Astrocyte of the spinal cord (primary cell): ENCODE results near the gene FXYD3.

Source experiments
- DNase-seq: peaks from one replicate; pipeline ENCODE4 v3.0.0; 2011; ENCODE audit warnings: low read depth, low spot score
- H3K4me3 ChIP-seq: 2 replicates; pipeline ENCODE4 v1.5.1; 2011; ENCODE audit warnings: low read depth, mild to moderate bottlenecking, low read length, moderate library complexity
- CTCF ChIP-seq: IDR thresholded peaks from 2 replicates; pipeline ENCODE4 v1.5.1; 2012; ENCODE audit warnings: low read depth, mild to moderate bottlenecking, low read length, inconsistent platforms
- in situ Hi-C: cut with HindIII; loops from 2 replicates; pipeline ENCODE4 v1.10.0; 2017; ENCODE audit warnings: low sequenced_read_pairs

Gene FXYD3

GRCh38 chr19:35070471-35070870 lies 45.2 kb upstream of the FXYD3 start:
- no peak for TF ChIP-seq CTCF

DNA sequence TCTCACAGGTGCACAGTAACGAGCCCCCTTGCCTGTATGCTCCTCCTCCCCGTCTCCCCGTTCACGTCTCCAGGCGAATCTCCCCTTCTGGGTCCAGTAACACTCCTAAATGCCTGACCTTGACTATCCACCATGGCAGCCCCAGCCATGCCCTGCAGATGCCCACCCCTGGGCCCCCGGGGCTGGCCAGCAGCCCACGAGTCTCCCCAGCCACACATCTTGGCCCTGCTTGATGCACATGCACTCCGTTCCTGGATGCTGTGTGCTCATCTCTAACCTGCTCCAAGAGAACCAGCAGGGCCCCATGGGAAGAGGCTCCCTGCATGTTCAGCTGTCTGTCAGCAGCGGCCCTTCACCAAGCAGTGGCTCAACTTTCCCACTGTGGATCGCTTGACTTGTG lies 42.1 kb upstream of the FXYD3 start:
- in situ Hi-C loops = no loop called here
- H3K4me3 ChIP-seq = no peak overlapping the region
- no peak for TF ChIP-seq CTCF
- DNase-seq = no peak

More at GRCh38 chr19:35070471-35070870, 45.2 kb upstream of the FXYD3 start:
- in situ Hi-C loops = no loop called here
- no peak overlapping the region for H3K4me3 ChIP-seq
- no peak for DNase-seq

GRCh38 chr19:35073941-35074340 lies 41.7 kb upstream of the FXYD3 start:
- no peak for TF ChIP-seq CTCF
- DNase-seq = no peak
- no peak overlapping the region for H3K4me3 ChIP-seq
- in situ Hi-C loops = no loop called here

- no peak overlapping the region for H3K4me3 ChIP-seq
- no peak for TF ChIP-seq CTCF
- DNase-seq = no peak
- in situ Hi-C loops = no loop called here
Measured at GRCh38 chr19:35074426-35075201, 41.0 kb upstream of the FXYD3 start.

DNA sequence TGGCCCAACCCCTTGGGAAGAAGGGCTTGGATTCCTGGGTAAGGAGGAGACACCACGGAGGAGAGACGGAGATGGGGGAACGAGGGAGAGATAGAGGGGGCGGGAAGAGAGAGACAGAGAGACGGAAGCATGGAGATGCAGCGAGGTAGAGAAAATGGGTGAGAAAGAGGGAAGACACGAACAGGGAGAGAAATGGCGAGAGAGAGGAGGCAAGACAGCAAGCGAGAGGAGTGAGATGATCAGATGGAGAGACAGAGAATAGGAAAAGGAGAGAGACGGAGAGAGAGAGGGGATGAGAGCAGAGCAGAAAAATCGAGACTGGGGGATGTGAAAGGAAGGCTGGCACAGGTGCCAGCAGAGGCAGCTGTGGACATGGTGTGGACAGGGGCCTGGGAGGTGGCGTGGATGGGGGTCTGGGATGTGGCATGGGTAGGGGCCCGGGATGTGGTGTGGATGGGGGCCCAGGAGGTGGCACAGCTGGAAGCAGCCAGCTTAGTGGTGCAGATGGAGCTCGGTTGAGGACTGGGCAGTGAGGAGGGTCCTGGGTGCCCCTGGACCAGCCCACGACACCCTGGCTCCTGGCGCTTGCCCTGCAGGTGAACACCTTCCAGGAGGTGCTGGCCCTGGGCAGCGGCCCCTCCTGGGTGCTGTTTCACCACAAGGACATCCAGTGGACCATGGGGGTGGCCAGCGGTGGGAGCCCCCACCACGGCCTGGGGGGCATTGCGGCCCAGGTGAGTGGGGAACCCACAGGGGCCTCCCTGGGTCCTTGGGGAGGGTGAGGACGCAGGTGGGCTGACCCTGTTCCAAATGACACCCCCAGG lies 40.2 kb upstream of the FXYD3 start:
- in situ Hi-C loops = no loop called here
- no peak overlapping the region for H3K4me3 ChIP-seq
- no peak for TF ChIP-seq CTCF
- no peak for DNase-seq

- in situ Hi-C loops = no loop called here
- no peak overlapping the region for H3K4me3 ChIP-seq
- no peak for TF ChIP-seq CTCF
- no peak for DNase-seq
Measured at GRCh38 chr19:35076026-35076370, 39.6 kb upstream of the FXYD3 start.
